ENCODE results near the gene MYRIP. TPM values are rescaled to one million over a fixed set of nuclear protein-coding genes. Genes with fewer than 3 reads are reported as not detected.
A peak's percentile ranks its signal among the peaks of the same experiment; 100 is the strongest.

Gene MYRIP
- total RNA-seq, 3 donors from 2014 or later: 2.3 to 4.8 (median 2.6) TPM

- Histone ChIP-seq H3K27ac (no peak overlapping the region), H3K9me3 (no peaks in the 10 kb centered on the region), H3K36me3 (no peaks in the 10 kb centered on the region), H3K4me1 (no peaks in the 10 kb centered on the region), H3K27me3 (no peaks in the 10 kb centered on the region), H3K4me3 (no peak overlapping the region)
- intact Hi-C loops (cut with DNase I; ENCODE audit: low total_unique reads): no loop called here
- TF ChIP-seq POLR2AphosphoS5 (IDR thresholded peaks at IDR 0.05) (no peak), POLR2A (IDR thresholded peaks at IDR 0.05) (no peak), CTCF (IDR thresholded peaks at IDR 0.05) (no peak)
- DNase-seq (ENCODE audit: low spot score in 2 of 2): no peak
Measured at GRCh38 chr3:39981547-39982184, 172.3 kb downstream of the MYRIP start.

- H3K4me3 ChIP-seq: no peak overlapping the region
- no peaks in the 10 kb centered on the region for H3K9me3 ChIP-seq
- no peaks in the 10 kb centered on the region for H3K36me3 ChIP-seq
- no peak overlapping the region for H3K27ac ChIP-seq
- no peak for DNase-seq (ENCODE audit: low spot score in 2 of 2)
- intact Hi-C loops (cut with DNase I; ENCODE audit: low total_unique reads): no loop called here
- no peaks in the 10 kb centered on the region for H3K27me3 ChIP-seq
- TF ChIP-seq CTCF (IDR thresholded peaks at IDR 0.05) (no peak), POLR2A (IDR thresholded peaks at IDR 0.05) (no peak), POLR2AphosphoS5 (IDR thresholded peaks at IDR 0.05) (no peak)
- H3K4me1 ChIP-seq: no peaks in the 10 kb centered on the region
Measured at GRCh38 chr3:39982665-39983357, 173.4 kb downstream of the MYRIP start.

GRCh38 chr3:39989746-39990145 lies 180.3 kb downstream of the MYRIP start:
- Histone ChIP-seq H3K36me3 (no peaks in the 10 kb centered on the region), H3K9me3 (peaks cover 24 to 27% of the 10 kb centered on the region in 2 donors), H3K27me3 (no peaks in the 10 kb centered on the region), H3K4me1 (no peaks in the 10 kb centered on the region), H3K27ac (no peak overlapping the region), H3K4me3 (no peak overlapping the region)
- DNase-seq (ENCODE audit: low spot score in 2 of 2): no peak
- intact Hi-C loops (cut with DNase I; ENCODE audit: low total_unique reads): no loop called here
- TF ChIP-seq POLR2A (IDR thresholded peaks at IDR 0.05) (no peak), POLR2AphosphoS5 (IDR thresholded peaks at IDR 0.05) (no peak), CTCF (IDR thresholded peaks at IDR 0.05) (no peak)

GRCh38 chr3:39990532-39990931 lies 181.1 kb downstream of the MYRIP start:
- H3K27me3 ChIP-seq: no peaks in the 10 kb centered on the region
- H3K27ac ChIP-seq: no peak overlapping the region
- TF ChIP-seq POLR2A (IDR thresholded peaks at IDR 0.05): no peak
- peak in 1 of 3 donors; percentile 49 for TF ChIP-seq CTCF (IDR thresholded peaks at IDR 0.05)
- H3K36me3 ChIP-seq: no peaks in the 10 kb centered on the region
- DNase-seq (ENCODE audit: low spot score in 2 of 2): no peak
- H3K9me3 ChIP-seq: peaks cover 24 to 27% of the 10 kb centered on the region in 2 donors
- no peaks in the 10 kb centered on the region for H3K4me1 ChIP-seq
- intact Hi-C loops (cut with DNase I; ENCODE audit: low total_unique reads): no loop called here
- H3K4me3 ChIP-seq: no peak overlapping the region

- H3K4me1 ChIP-seq: no peaks in the 10 kb centered on the region
- DNase-seq (ENCODE audit: low spot score in 2 of 2): no peak
- TF ChIP-seq POLR2A (IDR thresholded peaks at IDR 0.05): no peak
- no peak for TF ChIP-seq CTCF (IDR thresholded peaks at IDR 0.05)
- TF ChIP-seq POLR2AphosphoS5 (IDR thresholded peaks at IDR 0.05): no peak
- H3K36me3 ChIP-seq: no peaks in the 10 kb centered on the region
- H3K27ac ChIP-seq: no peak overlapping the region
- intact Hi-C loops (cut with DNase I; ENCODE audit: low total_unique reads): no loop called here
- no peaks in the 10 kb centered on the region for H3K27me3 ChIP-seq
- no peaks in the 10 kb centered on the region for H3K9me3 ChIP-seq
- no peak overlapping the region for H3K4me3 ChIP-seq
Measured at GRCh38 chr3:40008796-40009195, 199.4 kb downstream of the MYRIP start.
